Muscle layer of colon (tissue), 2 donors: ENCODE results near the gene KCTD1.

Source experiments
- H3K27ac ChIP-seq: one replicate; pipeline ENCODE4 v1.7.0; 2013; ENCODE audit warnings: low read depth, mild to moderate bottlenecking, low read length, moderate library complexity
- H3K27me3 ChIP-seq, 2 donors: one replicate each; pipeline ENCODE4 v1.7.0; 2013; ENCODE audit warnings: low read length in 2 of 2, mild to moderate bottlenecking in 2 of 2; ENCODE audit not compliant: insufficient read depth in 2 of 2, control insufficient read depth in 1 of 2
- H3K36me3 ChIP-seq: one replicate; pipeline ENCODE4 v1.7.0; 2013; ENCODE audit warnings: mild to moderate bottlenecking, low read length; ENCODE audit not compliant: insufficient read depth
- H3K4me1 ChIP-seq: one replicate; pipeline ENCODE4 v1.7.0; 2013; ENCODE audit warnings: mild to moderate bottlenecking, low read length; ENCODE audit not compliant: insufficient read depth
- H3K4me3 ChIP-seq, 2 donors: one replicate each; pipeline ENCODE4 v1.7.0; 2013; ENCODE audit warnings: low read length in 2 of 2, low read depth in 1 of 2, mild to moderate bottlenecking in 1 of 2, moderate library complexity in 1 of 2
- H3K9ac ChIP-seq: one replicate; pipeline ENCODE4 v1.7.0; 2013; ENCODE audit warnings: low read length
- H3K9me3 ChIP-seq: one replicate; pipeline ENCODE4 v1.7.0; 2013; ENCODE audit warnings: mild to moderate bottlenecking, low read length
- donor health status: abdominal sarcoma.
- donor health status: Adenocarcinoma of cecum.

Gene KCTD1

GRCh38 chr18:26515643-26516487 is 32.5 kb downstream of the KCTD1 start:
- no peak overlapping the region for H3K27ac ChIP-seq
- no peaks in the 10 kb centered on the region for H3K27me3 ChIP-seq
- no peak overlapping the region for H3K9ac ChIP-seq
- H3K4me1 ChIP-seq: peaks cover 17% of the 10 kb centered on the region
- H3K9me3 ChIP-seq: no peaks in the 10 kb centered on the region
- no peak overlapping the region for H3K4me3 ChIP-seq
- H3K36me3 ChIP-seq: no peaks in the 10 kb centered on the region

GRCh38 chr18:26511339-26512071 is 36.8 kb downstream of the KCTD1 start:
- Histone ChIP-seq H3K4me1 (peaks cover 27% of the 10 kb centered on the region), H3K9me3 (no peaks in the 10 kb centered on the region), H3K9ac (no peak overlapping the region), H3K27ac (no peak overlapping the region), H3K4me3 (no peak overlapping the region), H3K36me3 (no peaks in the 10 kb centered on the region), H3K27me3 (no peaks in the 10 kb centered on the region)

GRCh38 chr18:26510337-26510736 is 38.0 kb downstream of the KCTD1 start:
- Histone ChIP-seq H3K4me1 (peaks cover 27% of the 10 kb centered on the region), H3K9ac (no peak overlapping the region), H3K4me3 (no peak overlapping the region), H3K36me3 (no peaks in the 10 kb centered on the region), H3K27me3 (no peaks in the 10 kb centered on the region), H3K27ac (no peak overlapping the region), H3K9me3 (no peaks in the 10 kb centered on the region)

- no peak overlapping the region for H3K4me3 ChIP-seq
- no peaks in the 10 kb centered on the region for H3K9me3 ChIP-seq
- H3K4me1 ChIP-seq: peaks cover 11% of the 10 kb centered on the region
- no peak overlapping the region for H3K27ac ChIP-seq
- no peaks in the 10 kb centered on the region for H3K27me3 ChIP-seq
- no peak overlapping the region for H3K9ac ChIP-seq
- H3K36me3 ChIP-seq: no peaks in the 10 kb centered on the region
Measured at GRCh38 chr18:26506012-26506411, 42.3 kb downstream of the KCTD1 start.

- Histone ChIP-seq H3K36me3 (no peaks in the 10 kb centered on the region), H3K9me3 (no peaks in the 10 kb centered on the region), H3K27ac (no peak overlapping the region), H3K9ac (no peak overlapping the region), H3K27me3 (no peaks in the 10 kb centered on the region), H3K4me1 (peaks cover 1% of the 10 kb centered on the region), H3K4me3 (no peak overlapping the region)
Measured at GRCh38 chr18:26504831-26505230, 43.5 kb downstream of the KCTD1 start.

GRCh38 chr18:26503382-26503781 is 45.0 kb downstream of the KCTD1 start:
- Histone ChIP-seq H3K36me3 (no peaks in the 10 kb centered on the region), H3K9ac (no peak overlapping the region), H3K4me3 (no peak overlapping the region), H3K27me3 (no peaks in the 10 kb centered on the region), H3K4me1 (no peaks in the 10 kb centered on the region), H3K9me3 (no peaks in the 10 kb centered on the region), H3K27ac (no peak overlapping the region)

- Histone ChIP-seq H3K36me3 (no peaks in the 10 kb centered on the region), H3K27ac (no peak overlapping the region), H3K4me3 (no peak overlapping the region), H3K27me3 (no peaks in the 10 kb centered on the region), H3K9ac (no peak overlapping the region), H3K9me3 (no peaks in the 10 kb centered on the region), H3K4me1 (no peaks in the 10 kb centered on the region)
Measured at GRCh38 chr18:26502823-26503222, 45.5 kb downstream of the KCTD1 start.

- no peaks in the 10 kb centered on the region for H3K27me3 ChIP-seq
- H3K27ac ChIP-seq: no peak overlapping the region
- no peaks in the 10 kb centered on the region for H3K4me1 ChIP-seq
- H3K9ac ChIP-seq: no peak overlapping the region
- no peaks in the 10 kb centered on the region for H3K9me3 ChIP-seq
- no peak overlapping the region for H3K4me3 ChIP-seq
- H3K36me3 ChIP-seq: no peaks in the 10 kb centered on the region
Measured at GRCh38 chr18:26497866-26498265, 50.5 kb downstream of the KCTD1 start.

GRCh38 chr18:26496528-26496927 is 51.8 kb downstream of the KCTD1 start:
- no peaks in the 10 kb centered on the region for H3K36me3 ChIP-seq
- no peaks in the 10 kb centered on the region for H3K27me3 ChIP-seq
- H3K9ac ChIP-seq: no peak overlapping the region
- H3K27ac ChIP-seq: no peak overlapping the region
- no peaks in the 10 kb centered on the region for H3K4me1 ChIP-seq
- no peak overlapping the region for H3K4me3 ChIP-seq
- H3K9me3 ChIP-seq: no peaks in the 10 kb centered on the region

GRCh38 chr18:26495287-26495686 is 53.1 kb downstream of the KCTD1 start:
- H3K36me3 ChIP-seq: no peaks in the 10 kb centered on the region
- no peaks in the 10 kb centered on the region for H3K27me3 ChIP-seq
- H3K4me3 ChIP-seq: no peak overlapping the region
- H3K9ac ChIP-seq: no peak overlapping the region
- H3K9me3 ChIP-seq: no peaks in the 10 kb centered on the region
- no peak overlapping the region for H3K27ac ChIP-seq
- H3K4me1 ChIP-seq: no peaks in the 10 kb centered on the region

GRCh38 chr18:26493021-26493420 is 55.3 kb downstream of the KCTD1 start:
- H3K27me3 ChIP-seq: no peaks in the 10 kb centered on the region
- no peak overlapping the region for H3K27ac ChIP-seq
- no peaks in the 10 kb centered on the region for H3K4me1 ChIP-seq
- H3K9ac ChIP-seq: no peak overlapping the region
- no peaks in the 10 kb centered on the region for H3K36me3 ChIP-seq
- H3K4me3 ChIP-seq: no peak overlapping the region
- H3K9me3 ChIP-seq: no peaks in the 10 kb centered on the region
